ENCODE measurements around the gene SPN.
A peak's percentile ranks its signal among the peaks of the same experiment; 100 is the strongest.
"Not testable (repeated sequence)": the region's sequence is repeated elsewhere in the genome, so short reads cannot be mapped to it uniquely, and the experiment has no call there.

The SPN gene, protein sequence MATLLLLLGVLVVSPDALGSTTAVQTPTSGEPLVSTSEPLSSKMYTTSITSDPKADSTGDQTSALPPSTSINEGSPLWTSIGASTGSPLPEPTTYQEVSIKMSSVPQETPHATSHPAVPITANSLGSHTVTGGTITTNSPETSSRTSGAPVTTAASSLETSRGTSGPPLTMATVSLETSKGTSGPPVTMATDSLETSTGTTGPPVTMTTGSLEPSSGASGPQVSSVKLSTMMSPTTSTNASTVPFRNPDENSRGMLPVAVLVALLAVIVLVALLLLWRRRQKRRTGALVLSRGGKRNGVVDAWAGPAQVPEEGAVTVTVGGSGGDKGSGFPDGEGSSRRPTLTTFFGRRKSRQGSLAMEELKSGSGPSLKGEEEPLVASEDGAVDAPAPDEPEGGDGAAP
- total RNA-seq, result 230 to 297 (median 259) reads per million in 3 donors

DNA sequence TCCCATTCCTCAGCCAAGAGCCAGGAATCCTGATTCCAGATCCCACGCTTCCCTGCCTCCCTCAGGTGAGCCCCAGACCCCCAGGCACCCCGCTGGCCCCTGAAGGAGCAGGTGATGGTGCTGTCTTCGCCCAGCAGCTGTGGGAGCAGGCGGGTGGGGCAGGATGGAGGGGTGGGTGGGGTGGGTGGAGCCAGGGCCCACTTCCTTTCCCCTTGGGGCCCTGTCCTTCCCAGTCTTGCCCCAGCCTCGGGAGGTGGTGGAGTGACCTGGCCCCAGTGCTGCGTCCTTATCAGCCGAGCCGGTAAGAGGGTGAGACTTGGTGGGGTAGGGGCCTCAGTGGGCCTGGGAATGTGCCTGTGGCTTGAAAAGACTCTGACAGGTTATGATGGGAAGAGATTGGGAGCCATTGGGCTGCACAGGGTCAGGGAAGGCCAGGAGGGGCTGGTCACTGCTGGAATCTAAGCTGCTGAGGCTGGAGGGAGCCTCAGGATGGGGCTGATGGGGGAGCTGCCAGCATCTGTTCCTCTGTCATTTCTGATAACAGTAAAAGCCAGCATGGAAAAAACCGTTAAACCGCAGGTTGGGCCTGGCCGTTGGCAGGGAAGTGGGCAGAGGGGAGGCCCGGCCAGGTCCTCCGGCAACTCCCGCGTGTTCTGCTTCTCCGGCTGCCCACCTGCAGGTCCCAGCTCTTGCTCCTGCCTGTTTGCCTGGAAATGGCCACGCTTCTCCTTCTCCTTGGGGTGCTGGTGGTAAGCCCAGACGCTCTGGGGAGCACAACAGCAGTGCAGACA lies at the start of gene SPN:
SPN (plus strand) TSS at position 232 of the 791 bp plus-strand sequence; CDS start at position 714, 482 bp downstream.
- peak within 1 kb of the TSS; percentile 90 for H3K4me3 ChIP-seq (ENCODE audit: insufficient read depth, low read depth, low read length, poor library complexity, severe bottlenecking)

GRCh38 chr16:29613307-29614057 lies 49.6 kb upstream of the SPN start:
- Histone ChIP-seq H3K27ac (ENCODE audit: insufficient read depth, low read length, poor library complexity, severe bottlenecking) (peak overlapping the region; percentile 74), H3K4me3 (ENCODE audit: insufficient read depth, low read depth, low read length, poor library complexity, severe bottlenecking) (peak overlapping the region; percentile 68)
- not testable (repeated sequence) for H3K27me3 ChIP-seq (replicated peaks; ENCODE audit: control insufficient read depth, insufficient read depth, low read length, poor library complexity, severe bottlenecking); H3K36me3 ChIP-seq (ENCODE audit: control insufficient read depth, insufficient read depth, low read length); H3K4me1 ChIP-seq (ENCODE audit: control insufficient read depth, insufficient read depth, low read length, poor library complexity, severe bottlenecking); H3K9me3 ChIP-seq (ENCODE audit: control insufficient read depth, low read length)
- DNase-seq, result peak; percentile 76 to 84 (median 82)

More for the DNA sequence above, at the start of gene SPN:
- no peaks in the 10 kb centered on the region for H3K9me3 ChIP-seq (ENCODE audit: control insufficient read depth, low read length)
- peak within 1 kb of the TSS; percentile 88 for H3K27ac ChIP-seq (ENCODE audit: insufficient read depth, low read length, poor library complexity, severe bottlenecking)
- peak in 2 of 3 donors; percentile 3 to 24 for DNase-seq
- H3K36me3 ChIP-seq (ENCODE audit: control insufficient read depth, insufficient read depth, low read length), result no peaks in the 10 kb centered on the region
- peaks cover 40% of the 10 kb centered on the region for H3K4me1 ChIP-seq (ENCODE audit: control insufficient read depth, insufficient read depth, low read length, poor library complexity, severe bottlenecking)
- no peaks in the 10 kb centered on the region for H3K27me3 ChIP-seq (replicated peaks; ENCODE audit: control insufficient read depth, insufficient read depth, low read length, poor library complexity, severe bottlenecking)

DNA sequence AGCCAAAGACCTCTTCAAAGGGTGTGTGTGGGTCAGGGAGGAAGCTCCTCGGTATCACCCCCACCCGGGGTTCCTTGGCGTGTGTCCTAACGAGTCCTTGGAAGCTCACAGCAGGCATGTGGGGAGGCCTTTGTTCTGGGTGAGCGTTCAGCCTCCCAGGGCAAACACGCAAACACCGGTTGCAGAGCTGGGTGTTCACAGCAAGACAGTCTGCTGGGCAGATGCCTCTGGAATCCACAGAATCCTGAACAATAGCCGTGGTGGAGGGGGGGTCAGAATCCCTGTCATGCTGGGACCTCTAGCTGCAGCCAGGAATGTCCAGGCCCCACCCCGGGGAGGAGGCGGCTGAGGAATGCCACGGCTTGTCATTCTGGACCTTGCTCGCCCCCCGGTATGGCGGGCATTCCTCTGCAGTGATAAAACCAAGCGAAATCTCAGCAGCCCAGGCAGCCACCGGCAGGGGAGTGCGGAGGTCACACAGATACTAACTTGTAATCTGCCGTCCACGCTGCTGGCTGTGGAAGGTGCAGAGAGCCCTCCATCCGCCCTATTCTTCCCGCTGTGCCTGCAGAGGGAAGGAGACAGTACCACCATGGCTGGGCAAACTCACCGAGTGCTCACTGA lies 48.2 kb upstream of the SPN start:
- not testable (repeated sequence) for H3K9me3 ChIP-seq (ENCODE audit: control insufficient read depth, low read length); H3K4me1 ChIP-seq (ENCODE audit: control insufficient read depth, insufficient read depth, low read length, poor library complexity, severe bottlenecking); H3K27me3 ChIP-seq (replicated peaks; ENCODE audit: control insufficient read depth, insufficient read depth, low read length, poor library complexity, severe bottlenecking); DNase-seq; H3K4me3 ChIP-seq (ENCODE audit: insufficient read depth, low read depth, low read length, poor library complexity, severe bottlenecking); H3K36me3 ChIP-seq (ENCODE audit: control insufficient read depth, insufficient read depth, low read length); H3K27ac ChIP-seq (ENCODE audit: insufficient read depth, low read length, poor library complexity, severe bottlenecking)

- not testable (repeated sequence) for H3K36me3 ChIP-seq (ENCODE audit: control insufficient read depth, insufficient read depth, low read length); H3K27ac ChIP-seq (ENCODE audit: insufficient read depth, low read length, poor library complexity, severe bottlenecking); H3K4me3 ChIP-seq (ENCODE audit: insufficient read depth, low read depth, low read length, poor library complexity, severe bottlenecking); DNase-seq; H3K4me1 ChIP-seq (ENCODE audit: control insufficient read depth, insufficient read depth, low read length, poor library complexity, severe bottlenecking); H3K27me3 ChIP-seq (replicated peaks; ENCODE audit: control insufficient read depth, insufficient read depth, low read length, poor library complexity, severe bottlenecking); H3K9me3 ChIP-seq (ENCODE audit: control insufficient read depth, low read length)
Measured at GRCh38 chr16:29616127-29616526, 46.9 kb upstream of the SPN start.

- H3K27me3 ChIP-seq (replicated peaks; ENCODE audit: control insufficient read depth, insufficient read depth, low read length, poor library complexity, severe bottlenecking); DNase-seq; H3K9me3 ChIP-seq (ENCODE audit: control insufficient read depth, low read length); H3K4me3 ChIP-seq (ENCODE audit: insufficient read depth, low read depth, low read length, poor library complexity, severe bottlenecking); H3K4me1 ChIP-seq (ENCODE audit: control insufficient read depth, insufficient read depth, low read length, poor library complexity, severe bottlenecking); H3K27ac ChIP-seq (ENCODE audit: insufficient read depth, low read length, poor library complexity, severe bottlenecking); H3K36me3 ChIP-seq (ENCODE audit: control insufficient read depth, insufficient read depth, low read length): not testable (repeated sequence)
Measured at GRCh38 chr16:29620591-29620990, 42.5 kb upstream of the SPN start.

DNA sequence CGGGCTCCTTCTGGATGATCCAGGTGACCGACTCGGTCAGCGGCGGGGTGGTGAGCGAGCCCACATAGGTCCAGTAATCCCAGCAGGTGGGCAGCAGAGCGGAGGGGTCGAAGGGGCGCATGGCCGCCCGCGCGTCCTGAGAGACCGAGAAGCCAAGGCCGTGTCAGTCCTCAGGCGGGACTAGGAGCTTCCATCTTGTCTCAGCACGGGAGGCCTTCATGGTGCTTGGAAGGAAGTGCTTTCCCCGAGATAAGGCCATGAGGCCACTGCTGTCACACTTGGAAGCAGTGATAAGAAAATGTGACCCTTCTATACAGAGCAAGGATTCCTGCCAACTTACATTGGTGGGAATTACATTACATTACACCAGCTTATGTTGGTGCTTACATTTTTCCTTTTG lies 40.3 kb upstream of the SPN start:
- not testable (repeated sequence) for H3K4me3 ChIP-seq (ENCODE audit: insufficient read depth, low read depth, low read length, poor library complexity, severe bottlenecking); H3K9me3 ChIP-seq (ENCODE audit: control insufficient read depth, low read length); H3K4me1 ChIP-seq (ENCODE audit: control insufficient read depth, insufficient read depth, low read length, poor library complexity, severe bottlenecking); H3K36me3 ChIP-seq (ENCODE audit: control insufficient read depth, insufficient read depth, low read length); DNase-seq; H3K27me3 ChIP-seq (replicated peaks; ENCODE audit: control insufficient read depth, insufficient read depth, low read length, poor library complexity, severe bottlenecking); H3K27ac ChIP-seq (ENCODE audit: insufficient read depth, low read length, poor library complexity, severe bottlenecking)

DNA sequence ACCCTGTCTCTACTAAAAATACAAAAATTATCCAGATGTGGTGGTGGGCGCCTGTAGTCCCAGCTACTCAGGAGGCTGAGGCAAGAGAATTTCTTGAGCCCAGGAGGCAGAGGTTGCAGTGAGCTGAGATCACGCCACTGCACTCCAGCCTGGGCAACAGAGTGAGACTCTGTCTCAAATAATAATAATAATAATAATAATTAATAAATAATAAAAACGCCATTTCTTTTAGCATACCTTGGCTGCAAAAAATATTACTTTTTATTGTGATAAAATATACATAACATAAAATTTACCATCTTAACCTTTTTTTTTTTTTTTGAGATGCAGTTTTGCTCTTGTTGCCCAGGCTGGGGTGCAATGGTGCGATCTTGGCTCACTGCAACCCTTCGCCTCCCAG lies 39.8 kb upstream of the SPN start:
- not testable (repeated sequence) for H3K27me3 ChIP-seq (replicated peaks; ENCODE audit: control insufficient read depth, insufficient read depth, low read length, poor library complexity, severe bottlenecking); H3K4me1 ChIP-seq (ENCODE audit: control insufficient read depth, insufficient read depth, low read length, poor library complexity, severe bottlenecking); H3K27ac ChIP-seq (ENCODE audit: insufficient read depth, low read length, poor library complexity, severe bottlenecking); H3K4me3 ChIP-seq (ENCODE audit: insufficient read depth, low read depth, low read length, poor library complexity, severe bottlenecking); H3K36me3 ChIP-seq (ENCODE audit: control insufficient read depth, insufficient read depth, low read length); H3K9me3 ChIP-seq (ENCODE audit: control insufficient read depth, low read length); DNase-seq

GRCh38 chr16:29625114-29625513 lies 37.9 kb upstream of the SPN start:
- H3K27ac ChIP-seq (ENCODE audit: insufficient read depth, low read length, poor library complexity, severe bottlenecking); H3K4me1 ChIP-seq (ENCODE audit: control insufficient read depth, insufficient read depth, low read length, poor library complexity, severe bottlenecking); H3K4me3 ChIP-seq (ENCODE audit: insufficient read depth, low read depth, low read length, poor library complexity, severe bottlenecking); H3K36me3 ChIP-seq (ENCODE audit: control insufficient read depth, insufficient read depth, low read length); H3K9me3 ChIP-seq (ENCODE audit: control insufficient read depth, low read length); H3K27me3 ChIP-seq (replicated peaks; ENCODE audit: control insufficient read depth, insufficient read depth, low read length, poor library complexity, severe bottlenecking); DNase-seq: not testable (repeated sequence)

- H3K36me3 ChIP-seq (ENCODE audit: control insufficient read depth, insufficient read depth, low read length); H3K4me1 ChIP-seq (ENCODE audit: control insufficient read depth, insufficient read depth, low read length, poor library complexity, severe bottlenecking); H3K27me3 ChIP-seq (replicated peaks; ENCODE audit: control insufficient read depth, insufficient read depth, low read length, poor library complexity, severe bottlenecking); H3K9me3 ChIP-seq (ENCODE audit: control insufficient read depth, low read length); H3K4me3 ChIP-seq (ENCODE audit: insufficient read depth, low read depth, low read length, poor library complexity, severe bottlenecking); H3K27ac ChIP-seq (ENCODE audit: insufficient read depth, low read length, poor library complexity, severe bottlenecking): not testable (repeated sequence)
- DNase-seq, result peak in 2 of 3 donors; percentile 41 to 53
Measured at GRCh38 chr16:29626778-29627331, 36.2 kb upstream of the SPN start.
